GM12801 (cell line): Measurements from ENCODE around the gene SMYD3.

Experiments
- CTCF ChIP-seq: IDR thresholded peaks from one replicate; pipeline ENCODE4 v1.5.1; 2011; ENCODE audit warnings: control low read depth; ENCODE audit not compliant: insufficient read length; ENCODE audit errors: extremely low read depth

Gene SMYD3

DNA sequence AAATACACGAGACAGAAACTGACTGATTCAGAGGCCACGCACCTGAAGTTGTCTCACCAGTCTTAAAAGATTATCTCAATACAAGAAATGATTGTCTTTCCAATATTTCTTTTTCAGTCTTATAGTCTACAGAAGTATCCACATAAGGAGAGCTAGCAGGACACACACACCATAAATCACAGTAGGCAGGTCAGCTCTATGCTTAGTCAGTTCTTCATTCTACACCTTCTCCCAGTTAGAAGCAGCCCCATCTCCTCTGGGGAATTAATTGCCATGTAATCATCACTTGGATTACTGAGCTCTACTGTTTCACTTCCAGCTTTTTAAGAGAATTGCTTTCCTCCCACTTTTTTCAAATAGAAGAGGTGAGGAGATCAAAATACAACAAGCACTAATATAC, 59.6 kb downstream of the SMYD3 start:
- no peak for TF ChIP-seq CTCF

DNA sequence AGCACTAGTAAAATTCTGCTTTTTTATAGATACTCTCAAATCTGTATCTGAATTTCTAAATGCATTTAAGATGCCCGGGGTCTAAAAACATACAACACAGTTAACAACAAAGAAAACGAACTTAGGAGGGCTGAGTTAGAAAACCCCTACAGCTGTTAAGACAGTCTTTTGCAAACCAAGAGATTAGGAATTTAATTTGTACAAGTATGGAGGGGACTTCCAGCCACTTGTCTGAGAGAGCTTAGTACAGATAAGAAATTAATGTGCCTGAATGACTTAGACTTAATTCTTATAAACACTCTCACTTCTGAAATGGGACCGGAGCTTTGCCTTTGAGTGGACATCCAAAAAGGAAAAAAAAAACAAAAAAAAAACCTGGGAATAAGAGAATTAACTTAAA, 61.6 kb downstream of the SMYD3 start:
- TF ChIP-seq CTCF = no peak

- TF ChIP-seq CTCF = no peak
Observed at GRCh38 chr1:246444617-246445016, 62.5 kb downstream of the SMYD3 start.

DNA sequence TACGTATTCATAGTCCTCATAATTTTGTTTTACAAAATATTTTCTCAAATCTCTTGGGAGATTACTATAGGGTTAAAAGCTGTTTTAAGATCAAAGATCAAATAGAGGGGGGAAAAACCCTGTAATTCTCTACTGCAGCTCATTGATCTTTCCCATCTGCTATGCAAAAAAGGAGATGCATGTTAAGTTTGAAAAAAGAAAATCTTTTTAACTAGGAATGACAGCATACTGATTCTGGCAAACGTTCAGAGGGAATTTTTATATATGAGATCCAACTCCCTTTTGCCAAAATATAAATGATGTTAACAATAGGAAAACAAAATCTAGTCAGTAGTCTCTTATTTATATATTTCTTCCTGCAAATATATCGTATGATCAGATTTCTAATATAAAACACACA, 69.1 kb downstream of the SMYD3 start:
- no peak for TF ChIP-seq CTCF

GRCh38 chr1:246435421-246436041, 71.5 kb downstream of the SMYD3 start:
- TF ChIP-seq CTCF = no peak

DNA sequence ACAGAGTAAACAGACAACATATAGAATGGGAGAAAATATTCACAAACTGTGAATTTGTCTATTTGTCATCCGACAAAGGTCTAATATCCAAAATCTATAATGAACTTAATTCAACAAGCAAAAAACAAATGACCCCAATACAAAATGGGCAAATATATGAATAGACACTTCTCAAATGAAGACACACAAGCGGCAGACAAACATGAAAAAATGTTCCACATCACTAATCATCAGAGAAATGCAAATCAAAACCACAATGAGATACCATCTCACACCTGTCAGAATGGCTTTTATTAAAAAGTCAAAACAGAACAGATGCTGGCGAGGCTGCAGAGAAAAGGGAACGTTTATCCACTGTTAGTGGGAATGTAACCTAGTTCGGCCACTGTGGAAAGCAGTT, 72.7 kb downstream of the SMYD3 start:
- TF ChIP-seq CTCF = no peak

- TF ChIP-seq CTCF = no peak
Observed at GRCh38 chr1:246428542-246429308, 78.4 kb downstream of the SMYD3 start.
